Measurements from ENCODE around the gene NFIC.
"Not testable (repeated sequence)": the region's sequence is repeated elsewhere in the genome, so short reads cannot be mapped to it uniquely, and the experiment has no call there.

Gene NFIC

DNA sequence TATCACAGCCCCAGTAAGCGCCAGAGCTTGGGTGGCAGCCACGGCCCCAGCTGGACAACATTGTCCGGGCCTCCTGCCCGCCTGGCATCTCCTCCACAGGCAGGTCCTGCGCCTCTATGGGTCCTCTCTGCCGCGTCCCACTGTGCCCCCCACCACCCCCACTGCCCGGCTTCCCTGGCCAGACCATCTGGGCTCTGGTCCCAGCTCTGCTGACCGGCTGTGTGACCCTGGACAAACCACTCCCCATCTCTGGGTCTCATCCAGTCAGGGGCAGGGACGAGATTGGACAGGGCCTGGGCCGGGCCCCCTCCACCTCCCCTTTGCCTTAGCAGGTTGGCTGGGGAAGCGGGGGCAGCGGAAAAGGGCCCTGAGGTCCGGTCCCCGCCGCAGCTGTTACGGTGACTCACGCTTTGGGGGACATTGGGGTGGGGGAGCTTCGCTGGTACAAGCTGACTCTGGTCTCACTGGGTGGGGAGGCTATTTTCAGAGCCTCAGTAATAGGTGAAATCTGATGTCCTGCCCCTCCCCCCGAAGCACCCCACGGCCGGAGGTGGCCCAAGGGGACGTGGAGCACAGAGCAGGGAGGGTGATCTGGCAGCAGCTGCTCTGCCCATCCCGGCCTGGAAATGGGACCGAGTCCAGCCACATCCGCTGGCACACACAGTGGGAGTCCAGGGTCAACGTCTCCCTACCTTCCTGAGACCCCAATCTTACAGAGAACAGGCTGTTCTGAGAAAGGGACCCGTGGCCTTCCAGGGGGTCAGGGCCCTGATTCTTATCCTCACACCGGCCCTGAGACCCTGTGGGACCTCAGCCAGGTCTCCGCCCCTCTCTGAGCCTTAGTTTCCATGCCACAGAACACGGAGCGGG, 9.1 kb downstream of the NFIC start:
- no peak for DNase-seq

DNA sequence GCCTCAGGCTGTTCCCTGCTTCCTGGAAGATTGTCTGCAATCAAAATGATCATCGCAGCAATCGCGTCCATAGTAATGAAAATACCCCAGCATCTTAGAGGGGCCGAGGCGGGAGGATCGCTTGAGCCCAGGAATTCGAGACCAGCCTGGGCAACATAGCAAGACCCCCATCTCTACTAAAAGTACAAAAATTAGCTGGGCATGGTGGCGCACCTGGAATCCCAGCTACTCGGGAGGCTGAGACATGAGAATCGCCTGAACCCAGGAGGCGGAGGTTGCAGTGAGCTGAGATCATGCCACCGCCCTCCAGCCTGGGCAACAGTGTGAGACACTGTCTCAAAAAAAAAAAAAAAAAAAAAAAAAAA, 9.7 kb downstream of the NFIC start:
- DNase-seq = not testable (repeated sequence)

DNA sequence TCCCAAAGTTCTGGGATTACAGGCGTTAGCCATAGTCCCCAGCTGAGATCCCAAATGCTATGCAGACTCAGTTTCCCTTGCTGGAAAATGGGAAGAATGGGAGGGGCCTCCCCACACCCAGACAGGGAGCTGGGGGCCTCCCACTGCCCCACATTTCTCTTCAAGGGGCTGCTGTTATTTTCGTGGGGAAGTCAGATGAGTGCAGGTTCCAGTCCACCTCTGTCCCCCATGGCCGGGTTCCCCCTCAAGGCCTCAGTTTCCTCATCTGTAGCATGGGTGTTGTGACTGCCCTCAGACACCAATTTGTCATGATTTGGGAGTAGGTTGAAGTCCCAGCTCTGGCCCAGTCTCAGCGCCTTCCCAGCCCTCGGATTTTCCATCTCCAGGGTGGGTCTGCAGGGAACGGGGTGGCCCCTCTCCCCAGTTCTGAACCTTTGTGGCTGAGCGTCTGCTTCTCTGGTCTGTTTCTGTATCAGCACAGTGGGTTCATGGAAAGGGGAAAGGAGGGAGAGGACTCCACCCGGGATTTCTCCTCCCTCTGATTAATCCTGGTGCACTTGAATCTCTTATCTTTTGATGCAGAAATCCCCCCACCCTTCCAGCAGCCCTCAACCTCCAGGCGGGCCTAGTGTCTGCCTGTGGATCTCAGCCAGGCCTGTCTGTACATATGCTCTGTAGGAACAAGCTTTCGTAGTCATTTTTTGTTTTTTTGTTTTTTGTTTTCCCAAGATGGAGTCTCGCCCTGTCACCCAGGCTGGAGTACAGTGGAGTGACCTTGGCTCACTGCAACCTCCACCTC, 12.2 kb downstream of the NFIC start:
- no peak for DNase-seq

DNA sequence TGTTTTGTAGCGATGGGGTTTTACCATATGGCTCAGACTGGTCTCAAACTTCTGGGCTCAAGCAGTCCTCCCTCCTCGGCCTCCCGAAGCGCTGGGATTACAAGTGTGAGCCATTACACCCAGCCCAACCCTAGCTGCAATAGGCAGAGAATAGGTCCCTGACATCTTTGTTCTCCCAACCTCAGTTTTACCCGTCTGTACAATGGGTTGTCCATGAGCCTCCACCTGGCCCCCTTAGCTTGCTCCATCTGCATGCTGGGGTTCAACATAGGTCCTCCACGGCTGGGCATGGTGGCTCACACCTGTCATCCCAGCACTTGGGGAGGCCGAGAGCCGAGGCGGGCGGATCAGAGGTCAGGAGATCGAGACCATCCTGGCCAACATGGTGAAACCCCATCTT, 14.4 kb downstream of the NFIC start:
- DNase-seq = no peak

DNA sequence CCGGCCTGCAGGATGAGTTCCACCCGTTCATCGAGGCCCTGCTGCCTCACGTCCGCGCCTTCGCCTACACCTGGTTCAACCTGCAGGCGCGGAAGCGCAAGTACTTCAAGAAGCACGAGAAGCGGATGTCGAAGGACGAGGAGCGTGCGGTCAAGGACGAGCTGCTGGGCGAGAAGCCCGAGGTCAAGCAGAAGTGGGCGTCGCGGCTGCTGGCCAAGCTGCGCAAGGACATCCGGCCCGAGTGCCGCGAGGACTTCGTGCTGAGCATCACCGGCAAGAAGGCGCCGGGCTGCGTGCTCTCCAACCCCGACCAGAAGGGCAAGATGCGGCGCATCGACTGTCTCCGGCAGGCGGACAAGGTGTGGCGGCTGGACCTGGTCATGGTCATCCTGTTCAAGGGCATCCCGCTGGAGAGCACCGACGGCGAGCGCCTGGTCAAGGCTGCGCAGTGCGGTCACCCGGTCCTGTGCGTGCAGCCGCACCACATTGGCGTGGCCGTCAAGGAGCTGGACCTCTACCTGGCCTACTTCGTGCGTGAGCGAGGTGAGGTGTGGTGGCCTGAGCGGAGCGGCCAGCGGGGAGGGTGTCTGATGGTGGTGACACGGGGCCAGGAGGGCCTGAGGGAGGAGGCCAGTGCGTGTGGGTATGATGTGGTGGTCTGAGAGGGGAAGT, 15.5 kb downstream of the NFIC start:
- DNase-seq = no peak

DNA sequence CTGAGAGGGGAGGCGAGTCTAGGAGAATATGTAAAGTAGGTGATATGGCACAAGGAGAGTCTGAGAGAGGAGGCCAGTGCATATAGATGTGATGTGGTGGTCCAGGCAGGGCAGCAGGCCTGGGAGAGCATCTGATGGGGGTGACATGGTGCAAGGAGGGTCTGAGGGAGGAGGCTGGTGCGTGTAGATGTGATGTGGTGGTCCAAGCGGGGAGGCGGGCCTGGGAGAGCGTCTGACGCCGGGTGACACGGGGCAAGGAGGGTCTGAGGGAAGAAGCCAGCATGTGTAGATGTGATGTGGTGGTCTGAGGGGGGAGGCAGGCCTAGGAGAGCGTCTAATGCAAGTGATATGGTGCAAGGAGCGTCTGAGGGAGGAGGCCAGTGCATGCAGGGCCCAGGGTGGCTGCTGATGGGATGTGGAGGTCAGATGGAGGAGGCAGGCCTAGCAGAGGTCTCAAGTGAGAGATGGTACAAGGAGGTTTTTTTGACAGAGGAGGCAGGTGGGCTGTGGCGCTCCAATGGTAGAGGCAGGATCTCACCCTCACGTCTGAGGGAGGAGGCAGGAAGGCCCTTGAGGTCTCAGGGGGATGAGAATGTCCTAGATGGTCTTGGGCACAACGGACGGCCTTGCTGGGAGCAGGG, 16.2 kb downstream of the NFIC start:
- no peak for DNase-seq

DNA sequence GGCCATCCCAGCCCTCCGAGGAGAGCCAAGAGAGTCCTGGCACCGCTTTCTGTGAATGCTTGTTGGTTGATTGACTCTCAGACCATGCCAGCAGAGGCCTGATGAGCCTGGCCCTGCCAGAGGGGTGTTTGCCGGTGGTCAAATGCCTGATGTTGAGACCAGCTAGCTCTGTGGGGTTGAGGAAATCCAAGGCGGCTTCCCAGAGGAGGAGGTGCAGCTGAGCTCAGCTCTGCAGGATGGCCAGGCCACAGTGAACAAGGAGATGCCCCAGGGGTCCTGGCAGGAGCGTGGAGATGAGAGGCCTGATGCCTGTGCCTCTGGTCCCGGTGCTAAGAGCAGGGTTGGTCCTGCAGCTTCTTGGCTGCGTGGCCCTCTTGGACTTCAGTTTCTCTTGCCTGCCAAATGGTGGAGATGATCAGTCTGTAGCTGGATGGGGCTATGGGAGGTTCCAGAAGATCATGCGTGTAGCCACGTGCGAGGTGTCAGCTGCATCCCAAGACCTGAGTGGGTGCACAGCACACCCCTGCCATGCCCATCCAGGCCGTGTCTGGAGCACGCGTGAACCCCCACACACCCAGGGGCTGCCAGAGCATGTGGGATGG, 16.8 kb downstream of the NFIC start:
- DNase-seq = no peak

DNA sequence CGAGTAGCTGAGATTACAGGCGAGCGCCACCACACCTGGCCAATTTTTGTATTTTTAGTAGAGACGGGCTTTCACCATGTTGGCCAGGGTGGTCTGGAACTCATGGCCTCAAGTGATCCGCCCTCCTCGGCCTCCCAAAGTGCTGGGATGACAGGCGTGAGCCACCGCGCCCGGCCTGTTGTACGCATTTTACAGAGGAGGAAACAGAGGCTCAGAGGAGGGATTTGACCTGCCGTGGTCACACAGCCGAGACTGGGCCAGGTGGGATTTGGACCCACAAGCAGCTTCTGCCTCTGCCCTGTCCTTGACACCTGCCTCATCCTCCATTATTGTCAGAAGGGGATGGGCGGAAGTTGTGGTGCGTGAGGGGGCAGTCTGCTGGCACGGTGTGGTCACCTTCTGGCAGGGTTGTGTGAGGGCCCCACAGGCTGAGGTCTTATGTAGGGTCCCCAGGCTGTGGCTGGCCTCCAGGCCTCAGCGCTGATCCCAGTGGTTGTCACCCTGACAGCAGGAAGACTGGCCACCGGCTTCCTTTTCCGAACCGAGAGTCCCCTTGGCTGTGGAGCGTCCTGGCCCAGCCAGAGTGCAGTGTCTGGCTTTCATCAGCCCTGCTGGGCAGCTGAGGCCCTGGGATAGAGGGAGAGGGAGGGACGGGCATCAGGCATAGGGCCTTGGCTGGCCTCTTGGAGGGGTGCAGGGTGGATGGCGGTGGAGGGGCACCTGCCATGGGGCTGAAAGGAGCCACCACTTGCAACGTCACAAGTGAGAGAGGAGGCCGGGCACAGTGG, 20.3 kb downstream of the NFIC start:
- no peak for DNase-seq

DNA sequence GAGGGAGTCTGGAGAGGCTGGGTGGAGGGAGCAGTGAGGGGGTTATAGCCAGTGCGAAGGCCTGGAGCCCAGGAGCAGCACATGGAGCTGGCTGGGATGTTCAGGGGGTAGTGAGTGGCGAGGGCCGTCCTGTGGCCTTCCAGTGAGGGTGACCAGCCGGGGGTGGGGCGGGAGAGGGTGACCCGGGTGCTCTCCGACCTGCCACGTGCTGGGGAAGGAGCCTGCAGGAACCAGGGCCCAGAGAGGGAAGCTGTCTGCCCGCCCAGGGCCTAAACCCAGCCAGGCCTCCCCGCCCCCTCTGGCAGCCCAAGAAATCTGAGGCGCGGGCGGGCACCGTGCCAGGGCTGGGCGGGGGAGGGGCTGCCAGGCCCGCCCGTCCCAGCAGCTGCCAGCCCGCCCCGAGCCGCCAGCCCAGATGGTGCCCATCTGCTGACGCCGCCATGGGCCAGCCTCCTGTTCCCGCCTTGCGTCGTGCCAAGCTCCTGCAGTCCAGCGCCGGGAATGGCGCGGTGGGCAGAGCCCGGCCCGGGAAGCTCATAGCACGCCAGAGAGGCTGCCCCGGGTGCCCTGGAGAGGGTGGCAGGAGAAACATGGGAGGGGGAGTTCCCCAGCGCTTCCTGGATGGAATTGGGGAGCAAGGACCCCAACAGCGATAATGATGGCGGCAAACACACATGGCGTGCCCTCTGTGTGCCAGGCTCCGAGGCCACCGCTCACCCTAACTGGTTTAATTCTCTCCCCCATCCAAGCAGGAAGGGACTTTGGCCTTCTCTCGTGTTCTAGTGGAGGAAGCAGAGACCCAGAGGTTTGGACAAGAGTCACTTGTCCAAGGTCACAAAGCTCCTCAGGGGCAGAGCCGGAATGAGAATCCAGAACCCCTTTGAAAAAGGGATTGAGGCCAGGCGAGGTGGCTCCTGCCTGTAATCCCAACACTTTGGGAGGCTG, 21.5 kb downstream of the NFIC start:
- no peak for DNase-seq

DNA sequence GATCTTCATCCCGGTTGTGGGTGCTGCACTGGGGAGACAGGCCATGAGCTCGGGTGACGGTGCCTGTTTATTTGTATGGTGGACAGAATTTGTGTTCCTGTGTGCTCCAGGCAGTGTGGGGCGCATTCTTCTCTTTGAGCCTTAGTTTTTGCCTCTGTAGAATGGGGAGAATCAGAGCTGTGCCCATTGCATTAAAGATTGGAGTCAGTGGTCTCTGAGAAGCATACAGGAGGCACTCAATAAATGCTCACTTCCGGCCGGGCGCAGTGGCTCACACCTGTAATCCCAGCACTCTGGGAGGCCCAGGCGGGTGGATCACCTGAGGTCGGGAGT, 23.0 kb downstream of the NFIC start:
- DNase-seq = no peak

DNA sequence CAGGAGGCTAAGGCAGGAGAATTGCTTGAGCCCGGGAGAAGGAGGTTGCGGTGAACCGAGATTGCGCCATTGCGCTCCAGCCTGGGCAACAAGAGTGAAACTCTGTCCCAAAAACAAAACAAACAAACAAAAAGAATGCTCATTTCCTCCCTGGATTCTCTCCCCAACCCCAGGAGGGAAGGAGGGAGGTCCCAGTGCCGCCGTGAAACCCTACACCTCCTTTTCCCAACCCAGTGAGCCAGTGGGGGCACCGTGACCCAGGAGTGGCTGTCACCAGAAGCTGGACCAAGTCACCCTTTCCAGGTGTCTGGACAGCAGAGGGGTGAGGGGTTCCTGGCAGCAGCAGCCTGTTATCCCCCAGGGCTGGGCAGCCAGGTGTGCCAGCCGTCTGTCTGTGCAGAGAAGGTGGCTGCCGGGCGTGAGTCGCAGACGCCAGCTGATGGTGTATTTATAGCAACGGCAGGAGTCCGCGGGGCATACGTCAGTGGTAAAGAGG, 23.5 kb downstream of the NFIC start:
- DNase-seq = no peak

DNA sequence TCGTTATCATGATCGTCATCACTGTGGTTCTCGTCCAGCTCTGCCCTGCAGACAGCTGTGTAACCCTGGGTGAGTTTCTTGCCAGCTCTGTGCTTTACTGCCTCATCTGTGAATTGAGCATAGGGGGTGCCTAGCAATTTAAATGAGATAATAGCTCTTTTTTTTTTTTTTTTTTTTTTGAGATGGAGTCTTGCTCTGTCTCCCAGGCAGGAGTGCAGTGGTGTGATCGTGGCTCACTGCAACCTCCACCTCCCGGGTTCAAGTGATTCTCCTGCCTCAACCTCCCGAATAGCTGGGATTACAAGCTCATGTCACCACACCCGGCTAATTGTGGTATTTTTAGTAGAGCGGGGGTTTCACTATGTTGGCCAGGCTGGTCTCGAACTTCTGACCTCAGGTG, 25.5 kb downstream of the NFIC start:
- not testable (repeated sequence) for DNase-seq

DNA sequence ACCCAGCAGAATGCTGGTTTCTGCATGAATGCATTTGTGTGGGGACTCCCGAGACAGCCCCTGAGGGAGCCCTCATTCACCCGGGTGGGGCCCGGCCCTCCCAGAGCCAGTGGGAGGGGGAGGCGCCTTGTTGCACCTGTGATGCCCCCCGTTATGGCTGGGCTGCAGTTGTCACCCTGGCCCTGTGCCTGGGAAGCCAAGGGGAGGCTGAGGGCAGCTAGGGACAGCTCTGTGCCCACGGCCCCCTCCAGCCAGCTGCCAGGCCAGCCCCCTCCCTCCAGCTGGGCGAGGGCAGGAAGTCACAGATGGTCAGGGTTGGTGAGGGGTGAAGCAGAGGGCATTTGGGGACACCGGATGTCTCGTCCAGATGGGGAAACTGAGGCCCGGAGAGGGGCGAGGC, 26.1 kb downstream of the NFIC start:
- no peak for DNase-seq

DNA sequence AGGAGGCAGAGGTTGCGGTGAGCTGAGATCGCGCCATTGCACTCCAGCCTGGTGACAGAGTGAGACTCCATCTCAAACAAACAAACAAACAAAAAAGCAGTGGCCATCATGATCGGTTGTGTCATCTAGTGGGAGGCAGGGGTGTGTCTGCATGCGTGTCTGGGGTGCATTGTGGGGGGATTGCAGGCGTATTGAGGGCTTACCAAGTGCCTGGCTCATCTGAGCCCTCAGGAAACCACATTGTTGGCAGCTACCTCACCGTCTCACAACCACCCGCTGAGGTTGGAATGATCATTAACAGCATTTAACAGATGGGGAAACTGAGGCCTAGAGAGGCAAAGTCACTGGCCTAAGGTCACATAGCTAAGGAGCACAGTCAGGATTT, 30.5 kb downstream of the NFIC start:
- no peak for DNase-seq

DNA sequence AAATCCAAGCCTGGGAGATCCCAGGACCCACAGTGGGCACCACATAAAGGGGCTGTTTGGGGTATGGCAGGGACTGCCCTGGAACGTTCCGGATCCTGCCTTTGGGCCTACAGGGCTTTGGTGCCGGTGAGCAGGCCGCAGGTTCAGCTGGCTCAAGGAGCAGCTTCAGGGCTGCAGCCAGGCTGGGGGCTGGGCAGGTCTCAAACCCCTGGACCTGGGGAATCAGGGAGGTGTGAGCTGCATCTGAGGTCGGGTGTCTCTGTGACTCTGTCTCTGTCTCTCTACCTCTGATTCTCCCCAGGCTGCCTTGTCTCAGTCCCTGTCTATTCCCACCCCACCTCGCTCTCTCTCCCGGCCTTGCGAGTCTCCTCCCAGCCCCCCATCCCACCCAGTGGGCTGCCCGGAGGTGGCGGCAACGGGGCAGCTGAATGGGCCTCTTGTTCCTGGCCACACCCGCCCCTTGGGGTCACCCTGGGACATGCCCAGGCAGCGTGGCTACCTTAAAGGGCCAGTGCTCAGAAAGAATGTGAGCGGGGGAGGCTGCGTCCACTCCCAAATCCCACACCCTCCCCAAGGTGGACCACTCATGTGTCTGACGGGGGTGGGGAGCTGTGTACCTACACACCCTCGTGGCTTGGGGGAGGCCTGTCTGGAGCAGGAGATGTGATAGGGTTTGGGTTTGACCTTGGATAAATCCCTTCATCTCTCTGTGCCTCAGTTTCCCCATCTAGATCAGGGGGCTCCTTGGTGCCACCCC, 31.1 kb downstream of the NFIC start:
- DNase-seq = no peak

DNA sequence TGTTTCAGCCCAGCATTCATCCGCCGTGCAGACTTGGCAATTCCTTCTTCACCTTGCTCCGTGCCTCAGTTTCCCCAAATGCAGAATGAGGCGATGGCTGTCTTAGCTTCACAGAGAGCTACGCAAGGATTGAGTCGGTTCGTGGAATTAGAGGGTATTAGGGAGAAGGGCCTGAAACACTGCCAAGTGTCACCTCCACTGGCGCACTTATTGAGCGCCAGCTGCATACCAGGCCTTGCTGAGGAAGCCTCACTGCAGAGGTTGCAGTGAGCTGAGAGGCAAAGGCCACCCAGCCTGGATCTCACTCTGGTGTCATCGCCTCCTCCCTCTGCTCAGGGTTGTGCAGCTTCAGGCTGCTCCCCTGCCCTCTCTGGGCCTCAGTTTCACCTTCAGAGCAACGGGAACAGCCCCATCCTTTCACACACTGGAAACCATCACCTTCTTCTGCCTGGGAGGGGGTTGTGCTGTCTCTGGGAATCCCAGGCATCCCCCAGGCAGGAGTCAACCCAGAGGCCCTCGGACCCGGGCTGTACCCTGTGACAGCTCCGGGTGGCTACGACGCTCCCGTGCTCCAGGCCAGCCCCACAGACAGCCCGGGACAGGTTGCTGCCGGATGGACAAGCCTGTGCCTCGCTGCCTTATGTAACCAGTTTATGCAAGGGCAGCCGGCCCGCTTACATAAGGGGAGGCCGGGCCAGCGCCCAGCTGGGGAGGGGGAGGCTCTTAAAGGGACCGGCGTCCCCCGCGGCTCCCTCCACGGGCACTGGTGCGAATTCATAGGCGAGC, 31.9 kb downstream of the NFIC start:
- DNase-seq = no peak

DNA sequence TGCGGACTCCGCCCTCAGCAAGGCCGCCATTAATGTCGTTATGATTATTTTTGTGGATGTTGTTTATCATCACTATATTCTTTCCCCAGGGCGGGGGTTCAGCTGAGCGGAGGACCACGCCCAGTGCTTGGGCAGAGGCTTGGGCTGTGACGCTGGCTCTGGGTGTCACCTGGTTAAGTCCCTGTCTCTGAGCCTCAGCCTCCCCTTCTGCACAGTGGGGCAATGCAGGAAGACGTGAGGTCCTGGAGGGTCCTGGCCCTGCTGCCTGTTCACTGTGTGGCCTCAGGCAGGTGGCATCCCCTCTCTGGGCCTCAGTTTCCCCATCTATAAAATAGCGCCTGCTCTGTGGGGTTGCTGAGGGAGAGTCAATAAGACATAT, 32.5 kb downstream of the NFIC start:
- DNase-seq = no peak

DNA sequence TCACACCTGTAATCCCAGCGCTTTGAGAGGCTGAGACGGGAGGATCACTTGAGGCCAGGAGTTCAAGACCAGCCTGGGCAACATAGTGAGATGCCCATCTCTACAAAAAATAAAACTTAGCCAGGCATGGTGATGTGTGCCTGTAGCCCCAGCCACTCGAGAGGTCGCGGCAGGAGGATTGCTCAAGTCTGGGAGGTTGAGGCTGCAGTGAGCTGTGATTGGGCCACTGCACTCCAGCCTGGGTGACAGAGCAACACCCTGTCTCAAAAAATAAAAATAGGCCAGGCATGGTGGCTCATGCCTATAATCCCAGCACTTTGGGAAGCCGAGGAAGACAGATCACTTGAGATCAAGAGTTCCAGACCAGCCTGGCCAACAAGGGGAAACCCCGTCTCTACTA, 32.9 kb downstream of the NFIC start:
- DNase-seq = not testable (repeated sequence)

Measured in CD4-positive, alpha-beta T cell treated with Interleukin-1 beta for 1 hour (primary cell).